Prostate gland (tissue), 2 donors: Measurements from ENCODE around the gene STAT4.

ENCODE experiments used
- CTCF ChIP-seq, 4 experiments: fragments of 200-600 bp in 2 of 4; fragments of 450-650 bp in 2 of 4; sonication (generic) in 2 of 4; IDR thresholded peaks; 1 replicate in 3 of 4; 2 replicates in 1 of 4; pipeline ENCODE4 v1.5.1; 2016 to 2019; ENCODE audit warnings: antibody characterized with exemption in 4 of 4, mild to moderate bottlenecking in 2 of 4, moderate library complexity in 2 of 4
- POLR2A ChIP-seq: fragments of 450-650 bp; IDR thresholded peaks from one replicate; pipeline ENCODE4 v1.6.1; 2016; ENCODE audit warnings: antibody characterized with exemption, mild to moderate bottlenecking
- POLR2AphosphoS5 ChIP-seq: sonication (generic); formaldehyde crosslinking; IDR thresholded peaks from one replicate; pipeline ENCODE4 v1.6.1; 2017; ENCODE audit warnings: antibody characterized with exemption

- TF ChIP-seq CTCF (IDR thresholded peaks at IDR 0.05): no peak
- no peak for TF ChIP-seq POLR2A
- TF ChIP-seq POLR2AphosphoS5: no peak
These were observed 100.2 kb downstream of the STAT4 start for GRCh38 chr2:191050640-191050987.
